ENCODE data around the gene MBLAC2.

The MBLAC2 gene

GRCh38 chr5:90446961-90447360 is 27.6 kb downstream of the MBLAC2 start:
- no peak for DNase-seq

DNA sequence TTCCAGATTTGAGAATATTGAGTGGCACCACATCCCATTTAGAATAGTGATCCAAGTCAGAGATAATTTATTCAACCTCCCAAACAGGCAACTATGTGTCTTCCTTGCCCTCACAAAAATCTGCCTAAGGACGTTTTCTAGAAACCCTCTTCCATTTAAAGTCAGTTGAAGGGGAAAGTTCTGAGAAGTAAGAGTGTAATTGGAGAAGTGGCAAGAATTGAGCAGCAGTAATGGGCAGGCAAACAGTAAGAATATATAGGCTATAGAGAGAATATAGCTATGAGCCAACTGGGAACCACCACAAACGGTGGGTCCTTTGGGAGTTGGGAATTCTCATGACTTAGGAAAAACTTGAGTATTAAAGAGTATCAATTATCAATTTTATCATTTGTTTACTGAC is 33.9 kb downstream of the MBLAC2 start:
- DNase-seq, result no peak

DNA sequence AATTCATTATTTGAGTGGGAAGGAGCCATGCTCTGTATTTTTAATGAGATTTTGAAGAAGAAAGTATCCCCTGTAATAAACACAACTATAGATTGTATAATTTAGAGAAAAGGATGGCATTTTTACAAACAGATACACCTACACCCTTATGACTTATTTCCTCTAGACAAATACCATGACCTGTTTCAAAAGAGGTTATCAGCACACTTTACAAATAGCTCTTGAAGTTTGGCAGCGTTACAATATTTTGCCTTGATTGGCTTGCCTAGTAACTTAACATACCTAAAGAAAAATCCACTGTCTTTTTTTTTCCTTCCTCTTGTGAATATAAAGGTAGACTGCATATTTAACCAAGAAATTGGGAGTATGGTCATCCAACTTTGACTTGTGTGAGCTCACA is 36.5 kb downstream of the MBLAC2 start:
- no peak for DNase-seq

GRCh38 chr5:90437663-90438062 is 36.9 kb downstream of the MBLAC2 start:
- no peak for DNase-seq

DNA sequence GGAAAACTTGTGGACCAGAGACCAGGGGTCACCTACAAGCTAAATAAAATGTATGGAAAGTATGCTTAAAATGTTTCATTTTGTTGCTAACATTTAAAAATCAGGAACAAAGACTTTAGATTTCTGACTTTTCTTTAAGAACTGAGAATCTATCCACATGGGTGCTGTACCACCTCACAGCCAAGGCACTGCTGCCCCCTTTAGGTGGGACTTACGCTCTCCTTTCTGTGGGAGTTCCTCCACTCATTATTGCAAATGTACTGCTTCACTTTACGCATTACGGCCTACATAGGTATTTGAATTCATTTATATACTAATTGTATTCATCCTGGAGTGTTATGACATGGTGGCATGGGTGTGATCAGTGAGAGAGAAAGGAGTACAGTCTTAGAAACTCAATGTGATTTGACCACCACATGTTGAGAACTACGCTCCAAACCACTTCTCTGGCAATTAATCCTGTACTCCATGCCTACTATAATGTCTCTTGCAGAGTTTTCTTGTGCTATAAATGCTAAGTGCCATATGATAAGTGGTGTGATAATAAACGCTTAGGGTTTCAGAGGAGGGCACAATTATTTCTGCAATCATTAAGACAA is 40.4 kb downstream of the MBLAC2 start:
- peak; percentile 14 for DNase-seq

DNA sequence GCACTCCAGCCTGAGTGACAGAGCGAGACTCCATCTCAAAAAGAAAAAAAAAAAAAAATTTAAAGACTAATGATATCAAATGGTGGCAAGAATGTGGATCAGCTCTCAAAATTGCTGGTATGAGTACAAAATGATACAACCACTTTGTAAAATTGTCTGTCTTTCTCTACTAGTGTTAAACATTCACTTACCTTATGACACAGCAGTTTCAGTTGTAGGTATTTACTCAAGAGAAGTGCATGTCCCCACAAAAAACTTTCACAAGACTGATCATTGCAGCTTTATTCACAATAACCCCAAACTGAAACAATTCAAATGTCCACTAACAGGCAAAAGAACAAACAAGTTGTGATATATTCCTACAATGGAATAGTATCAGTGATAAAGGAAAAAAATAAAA is 50.3 kb downstream of the MBLAC2 start:
- DNase-seq, result no peak

GRCh38 chr5:90421136-90421535 is 53.4 kb downstream of the MBLAC2 start:
- no peak for DNase-seq

- no peak for DNase-seq
Observed at GRCh38 chr5:90418214-90418613, 56.4 kb downstream of the MBLAC2 start.

DNA sequence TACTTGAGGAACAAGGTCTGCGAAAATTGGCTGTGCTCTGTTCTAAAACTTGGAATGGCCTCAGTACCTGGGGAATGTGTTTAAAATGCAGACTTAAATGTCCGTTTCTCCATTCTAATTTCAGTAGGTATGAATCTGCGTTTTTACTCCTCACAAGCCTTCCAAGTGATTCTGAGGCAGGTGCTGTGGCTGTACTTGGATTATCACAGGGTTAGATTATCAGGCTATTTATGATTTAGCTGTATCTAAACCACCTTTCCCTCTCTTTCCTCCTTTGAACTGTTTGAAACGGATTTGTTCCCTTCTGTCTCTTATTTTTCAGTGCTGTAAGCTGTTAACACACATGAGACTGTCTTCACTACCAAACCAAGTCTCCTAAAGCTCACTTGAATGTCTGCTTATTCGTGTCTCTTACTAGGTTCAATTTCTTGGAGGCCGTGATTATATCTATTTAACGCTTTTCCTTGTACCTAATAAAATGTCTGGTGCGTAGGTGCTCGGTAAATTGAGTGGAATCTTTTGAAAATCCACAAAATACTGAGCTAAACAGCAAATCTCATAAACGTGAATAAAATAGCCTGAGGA is 64.3 kb downstream of the MBLAC2 start:
- no peak for DNase-seq

GRCh38 chr5:90409318-90410177 is 65.0 kb downstream of the MBLAC2 start, which contains the start of gene CETN3:
TSS of gene CETN3 (minus strand) at chr5:90409756. CDS start at chr5:90409661, 95 bp downstream.
- DNase-seq, result peak; percentile 81

GRCh38 chr5:90408571-90409317 is 65.8 kb downstream of the MBLAC2 start:
- DNase-seq, result no peak

Data from T-helper 9 cell (primary cell).